ENCODE measurements around the gene SRSF9. TPM values are rescaled to one million over a fixed set of nuclear protein-coding genes. Genes with fewer than 3 reads are reported as not detected.

Gene SRSF9
- total RNA-seq, 1 donor from 2014 or later, result 128 TPM

GRCh38 chr12:120480211-120480610 lies 10.7 kb upstream of the SRSF9 start:
- no peak for TF ChIP-seq CTCF (conservative IDR thresholded peaks at IDR 0.05; ENCODE audit: low read depth, low read length)
- no peak overlapping the region for H3K4me3 ChIP-seq (ENCODE audit: low read depth, low read length)
- no peak for DNase-seq (ENCODE audit: low read depth)

- H3K4me3 ChIP-seq (ENCODE audit: low read depth, low read length), result no peak overlapping the region
- no peak for DNase-seq (ENCODE audit: low read depth)
- no peak for TF ChIP-seq CTCF (conservative IDR thresholded peaks at IDR 0.05; ENCODE audit: low read depth, low read length)
Measured at GRCh38 chr12:120479458-120479857, 9.9 kb upstream of the SRSF9 start.

- TF ChIP-seq CTCF (conservative IDR thresholded peaks at IDR 0.05; ENCODE audit: low read depth, low read length), result no peak
- no peak for DNase-seq (ENCODE audit: low read depth)
Measured at GRCh38 chr12:120475643-120476042, 6.1 kb upstream of the SRSF9 start.

GRCh38 chr12:120474616-120474960 lies 5.0 kb upstream of the SRSF9 start:
- no peak for DNase-seq (ENCODE audit: low read depth)
- TF ChIP-seq CTCF (conservative IDR thresholded peaks at IDR 0.05; ENCODE audit: low read depth, low read length), result no peak
- peak overlapping the region; percentile 21 for H3K4me3 ChIP-seq (ENCODE audit: low read depth, low read length)

More at GRCh38 chr12:120475643-120476042, 6.1 kb upstream of the SRSF9 start:
- no peak overlapping the region for H3K4me3 ChIP-seq (ENCODE audit: low read depth, low read length)

- no peak overlapping the region for H3K4me3 ChIP-seq (ENCODE audit: low read depth, low read length)
- TF ChIP-seq CTCF (conservative IDR thresholded peaks at IDR 0.05; ENCODE audit: low read depth, low read length), result no peak
- no peak for DNase-seq (ENCODE audit: low read depth)
Measured at GRCh38 chr12:120473807-120474615, 4.5 kb upstream of the SRSF9 start.

- no peak for TF ChIP-seq CTCF (conservative IDR thresholded peaks at IDR 0.05; ENCODE audit: low read depth, low read length)
- no peak overlapping the region for H3K4me3 ChIP-seq (ENCODE audit: low read depth, low read length)
- no peak for DNase-seq (ENCODE audit: low read depth)
Measured at GRCh38 chr12:120472521-120472920, 3.0 kb upstream of the SRSF9 start.
